ENCODE measurements around the gene C6orf118. TPM values are rescaled to one million over a fixed set of nuclear protein-coding genes. Genes with fewer than 3 reads are reported as not detected.

C6orf118 gene
- total and polyA plus RNA-seq, 2 of the 13 experiments (the other 11 are each of a cell fraction or from before 2014, with no cell fraction given), result not detected

DNA sequence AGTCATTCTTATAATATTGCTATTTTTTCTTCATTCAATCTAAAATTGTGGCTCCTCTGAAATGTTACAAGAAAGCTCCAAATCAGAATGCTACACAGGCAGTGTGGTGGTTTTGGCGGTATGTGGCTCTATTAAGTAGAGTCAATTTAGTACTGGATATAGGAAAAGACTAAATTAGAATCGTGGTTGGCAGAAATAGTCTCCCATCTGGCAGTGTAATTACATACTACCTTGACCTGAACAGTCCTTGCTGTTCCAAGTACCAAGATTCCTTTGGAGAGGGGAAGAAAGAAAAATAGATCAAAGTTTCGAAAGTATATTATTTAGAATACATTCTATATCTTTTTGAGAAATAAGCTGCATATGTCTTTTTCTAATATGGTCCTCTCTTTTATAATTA lies 78.2 kb downstream of the C6orf118 start:
- no peaks in the 10 kb centered on the region for H3K79me2 ChIP-seq (ENCODE audit: insufficient read depth, low read length)
- ChIA-PET POLR2A (no interaction called here), CTCF (ENCODE audit: low intra/inter-chr PET ratio, low total read pairs) (no interaction called here)
- H2AFZ ChIP-seq (ENCODE audit: low read length), result no peak overlapping the region
- no peak for ATAC-seq
- no peak overlapping the region for H3K9ac ChIP-seq (ENCODE audit: insufficient read depth, low read depth, low read length)
- WGBS (ENCODE audit: low lambda C conversion rate), result 5% methylated on average over 3 of the region's 3 CpGs
- H3K36me3 ChIP-seq (replicated peaks in 1 of 2; ENCODE audit: control insufficient read depth in 1 of 2, insufficient read depth in 2 of 2, low read length in 2 of 2), result no peaks in the 10 kb centered on the region
- no TSS peak for BruUV-seq (replicated peaks)
- no peak for DNase-seq (ENCODE audit: low spot score)
- H3K9me3 ChIP-seq (ENCODE audit: low read length), result peaks cover 86% of the 10 kb centered on the region
- no peaks in the 10 kb centered on the region for H3K4me1 ChIP-seq (ENCODE audit: insufficient read depth, low read length)
- FAIRE-seq, result no peak
- intact Hi-C loops (cut with micrococcal nuclease; ENCODE audit: unreplicated experiment) (no loop called here), in situ Hi-C loops (cut with HindIII; ENCODE audit: extremely low pct_ligation_motif_present, low pct_unique_long_range_greater_than_20kb) (no loop called here)
- no peak overlapping the region for H3K4me2 ChIP-seq (ENCODE audit: low read depth, low read length)
- no peaks in the 10 kb centered on the region for H4K20me1 ChIP-seq (ENCODE audit: insufficient read depth, low read length)
- no peak for TF ChIP-seq ZNF367 (CRISPR knock-in tag; IDR thresholded peaks at IDR 0.05; ENCODE audit: borderline replicate concordance)
- TF ChIP-seq, protein P1, sequence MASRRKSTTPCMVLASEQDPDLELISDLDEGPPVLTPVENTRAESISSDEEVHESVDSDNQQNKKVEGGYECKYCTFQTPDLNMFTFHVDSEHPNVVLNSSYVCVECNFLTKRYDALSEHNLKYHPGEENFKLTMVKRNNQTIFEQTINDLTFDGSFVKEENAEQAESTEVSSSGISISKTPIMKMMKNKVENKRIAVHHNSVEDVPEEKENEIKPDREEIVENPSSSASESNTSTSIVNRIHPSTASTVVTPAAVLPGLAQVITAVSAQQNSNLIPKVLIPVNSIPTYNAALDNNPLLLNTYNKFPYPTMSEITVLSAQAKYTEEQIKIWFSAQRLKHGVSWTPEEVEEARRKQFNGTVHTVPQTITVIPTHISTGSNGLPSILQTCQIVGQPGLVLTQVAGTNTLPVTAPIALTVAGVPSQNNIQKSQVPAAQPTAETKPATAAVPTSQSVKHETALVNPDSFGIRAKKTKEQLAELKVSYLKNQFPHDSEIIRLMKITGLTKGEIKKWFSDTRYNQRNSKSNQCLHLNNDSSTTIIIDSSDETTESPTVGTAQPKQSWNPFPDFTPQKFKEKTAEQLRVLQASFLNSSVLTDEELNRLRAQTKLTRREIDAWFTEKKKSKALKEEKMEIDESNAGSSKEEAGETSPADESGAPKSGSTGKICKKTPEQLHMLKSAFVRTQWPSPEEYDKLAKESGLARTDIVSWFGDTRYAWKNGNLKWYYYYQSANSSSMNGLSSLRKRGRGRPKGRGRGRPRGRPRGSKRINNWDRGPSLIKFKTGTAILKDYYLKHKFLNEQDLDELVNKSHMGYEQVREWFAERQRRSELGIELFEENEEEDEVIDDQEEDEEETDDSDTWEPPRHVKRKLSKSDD (CRISPR knock-in tag; IDR thresholded peaks at IDR 0.05; ENCODE audit: low read depth), result no peak
- TF ChIP-seq ZNF792 (CRISPR knock-in tag; IDR thresholded peaks at IDR 0.05), result no peak
- H3K27ac ChIP-seq (ENCODE audit: extremely low read length, insufficient read depth, low read length), result no peak overlapping the region
- no peak overlapping the region for H3K4me3 ChIP-seq (replicated peaks in 1 of 3; ENCODE audit: insufficient read depth in 1 of 3, low read depth in 2 of 3, low read length in 3 of 3)
- H3K27me3 ChIP-seq (ENCODE audit: control insufficient read depth in 1 of 2, insufficient read depth in 2 of 2, low read length in 2 of 2), result no peaks in the 10 kb centered on the region
